ENCODE results near the gene ACVR1C.

ACVR1C gene

GRCh38 chr2:157492189-157492773 is 136.4 kb downstream of the ACVR1C start:
- DNase-seq: peak; percentile 46

DNA sequence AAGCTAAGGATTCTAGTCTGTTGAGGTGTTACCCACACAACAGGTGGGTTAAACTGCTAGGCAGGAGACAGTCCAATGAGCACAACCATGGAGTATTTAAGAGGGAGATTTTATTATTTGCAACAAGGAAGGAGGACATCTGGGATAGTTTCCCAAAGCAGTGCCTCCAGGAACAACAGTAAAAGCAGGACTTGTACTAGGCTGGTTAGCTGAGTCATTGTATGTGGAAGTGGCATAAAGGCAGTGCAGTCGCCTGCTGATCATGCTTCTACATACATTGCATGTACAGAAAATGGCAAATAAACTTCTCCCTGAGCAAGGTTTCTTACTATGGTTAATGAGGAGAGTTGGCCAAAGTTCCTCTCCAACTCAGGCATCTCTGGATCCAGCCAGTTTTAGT is 138.7 kb downstream of the ACVR1C start:
- DNase-seq: no peak

DNA sequence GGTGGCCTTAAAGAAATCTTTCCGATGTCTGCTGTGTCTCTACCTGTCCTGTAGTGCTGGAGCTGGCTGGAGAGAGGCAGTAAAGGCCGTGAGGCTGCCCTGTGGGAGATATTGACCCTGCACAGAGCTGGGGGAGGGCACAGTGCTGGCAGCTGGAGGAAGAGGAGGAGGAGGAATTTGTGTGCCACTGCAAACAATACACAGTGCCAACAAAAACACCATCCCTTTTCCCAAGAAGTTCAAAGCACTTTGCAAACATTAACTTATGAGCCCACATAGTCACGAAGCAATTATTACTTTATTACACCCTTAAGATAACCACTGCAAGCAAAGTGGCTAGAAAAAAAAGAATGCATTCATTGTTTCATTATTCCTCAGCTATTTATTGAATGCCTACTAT is 139.8 kb downstream of the ACVR1C start:
- no peak for DNase-seq

DNA sequence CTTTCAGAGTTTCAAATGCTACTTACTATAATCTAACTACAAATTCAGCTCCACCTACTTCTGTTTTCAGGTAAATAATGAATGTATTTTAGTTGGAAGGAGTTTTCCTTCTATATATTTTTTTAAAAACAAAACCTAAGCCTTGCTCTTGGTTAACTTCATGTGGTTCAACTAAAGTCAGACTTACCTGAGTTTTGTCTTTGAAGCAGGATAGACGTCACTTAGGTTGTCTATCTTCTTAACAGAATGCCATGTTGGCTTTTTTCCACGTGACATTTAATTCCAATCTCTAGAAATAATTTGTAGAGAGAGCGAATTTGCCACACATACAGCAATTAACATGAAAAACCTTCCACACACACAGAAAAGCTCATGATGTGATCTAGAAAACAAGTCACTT is 140.9 kb downstream of the ACVR1C start:
- no peak for DNase-seq

DNA sequence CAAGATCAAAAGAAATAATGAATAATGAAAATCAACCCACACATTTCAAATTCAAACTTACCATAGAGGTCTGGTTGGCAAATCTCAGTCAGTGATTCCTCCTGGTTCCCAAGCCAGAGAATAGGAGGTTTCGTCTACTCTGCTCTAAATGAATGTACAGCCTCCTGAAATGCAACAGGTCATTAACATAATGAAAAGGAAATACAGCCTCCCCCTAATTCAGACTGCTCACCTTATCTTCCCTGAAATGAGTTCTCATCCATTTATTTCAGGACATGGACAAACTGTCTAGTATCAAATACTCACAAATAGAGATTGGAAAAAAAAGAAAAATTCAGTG is 141.4 kb downstream of the ACVR1C start:
- no peak for DNase-seq

DNA sequence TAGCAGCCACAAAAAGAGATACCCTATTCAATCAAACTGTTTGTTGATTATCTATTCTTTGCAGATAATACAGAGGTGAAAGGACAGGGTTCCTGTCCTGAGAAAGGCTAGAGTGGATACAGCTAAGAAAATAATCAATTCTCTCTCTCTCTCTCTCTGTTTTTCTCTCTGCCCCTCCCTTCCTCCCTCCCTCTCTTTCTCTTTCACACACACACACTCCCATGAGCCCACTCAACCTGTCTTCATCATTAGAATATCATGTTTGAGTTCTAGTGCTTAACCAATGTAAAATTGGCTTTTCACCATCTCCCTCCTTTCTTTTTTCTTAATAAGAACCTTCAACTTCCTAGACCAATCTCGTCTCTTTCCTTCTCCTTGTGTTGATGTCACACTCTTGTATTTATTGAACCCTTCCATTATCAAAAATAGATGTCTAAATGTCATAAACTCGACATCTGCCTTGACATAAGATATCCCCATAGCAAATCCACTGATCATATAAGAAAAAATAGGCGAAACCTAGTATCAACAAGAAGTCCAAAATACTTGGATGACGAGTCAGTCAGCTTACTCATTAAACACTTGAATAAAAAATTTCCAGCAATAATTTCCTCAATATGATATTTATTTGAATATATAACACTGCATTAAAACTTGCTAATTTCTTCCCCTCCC is 141.9 kb downstream of the ACVR1C start:
- no peak for DNase-seq

GRCh38 chr2:157480182-157480961 is 148.3 kb downstream of the ACVR1C start:
- no peak for DNase-seq

DNA sequence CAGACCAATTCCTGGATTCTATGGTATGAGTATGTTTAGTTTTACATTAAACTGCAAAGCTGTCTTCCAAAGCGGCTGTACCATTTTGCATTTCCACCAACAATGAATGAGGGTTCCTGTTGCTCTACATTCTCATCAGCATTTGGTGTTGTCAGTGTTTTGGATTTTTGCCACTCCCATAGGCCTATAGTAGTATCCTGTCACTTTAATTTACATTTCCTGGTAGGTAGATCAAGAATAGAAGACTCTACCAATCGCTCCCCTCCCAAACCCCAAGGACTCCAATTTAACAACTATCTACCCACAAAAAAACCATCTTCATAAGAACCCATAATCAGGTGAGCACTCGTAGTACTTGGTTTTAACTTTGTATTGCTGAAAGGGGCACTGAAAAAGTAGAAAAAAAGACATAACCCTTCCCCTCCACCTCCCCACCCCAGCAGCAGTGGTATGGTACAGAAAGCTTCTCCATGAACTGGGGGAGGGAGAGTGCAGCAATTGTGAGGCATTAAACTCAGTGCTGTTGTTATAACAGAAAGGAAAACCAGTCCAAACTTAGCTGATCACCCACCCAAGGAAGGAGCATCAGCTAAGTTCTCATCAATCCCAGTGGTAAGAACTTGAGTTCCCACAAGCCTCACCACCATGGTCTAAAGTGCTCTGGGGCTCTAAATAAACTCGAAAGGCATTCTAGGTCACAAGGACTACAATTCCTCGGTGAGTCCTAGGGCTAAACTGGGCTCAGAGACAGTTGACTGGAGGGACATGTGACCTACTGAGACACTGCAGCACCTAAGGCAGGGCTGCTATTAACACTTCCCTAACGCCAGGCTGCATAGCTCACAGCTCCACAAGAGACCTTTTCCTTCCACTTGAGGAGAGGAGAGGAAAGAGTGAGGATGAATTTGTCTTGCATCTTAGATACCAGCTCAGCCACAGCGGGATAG is 149.3 kb downstream of the ACVR1C start:
- no peak for DNase-seq

DNA sequence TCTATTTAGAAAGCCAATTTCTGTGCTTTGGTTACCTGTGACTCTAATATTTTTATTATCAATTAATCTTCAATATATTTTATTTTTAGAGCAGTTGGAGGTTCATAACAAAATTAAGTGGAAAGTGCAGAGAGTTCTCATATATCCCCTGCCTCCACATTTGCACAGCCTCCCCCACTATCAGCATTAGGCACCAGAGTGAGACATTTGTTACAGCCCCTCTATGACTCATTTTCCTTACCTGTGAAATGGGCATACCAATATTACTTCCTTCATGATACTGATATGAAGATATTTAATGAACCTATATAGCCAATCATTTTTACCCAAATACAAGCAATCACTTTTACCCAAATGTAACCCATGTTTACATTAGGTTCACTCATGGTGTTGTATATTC is 150.7 kb downstream of the ACVR1C start:
- no peak for DNase-seq

DNA sequence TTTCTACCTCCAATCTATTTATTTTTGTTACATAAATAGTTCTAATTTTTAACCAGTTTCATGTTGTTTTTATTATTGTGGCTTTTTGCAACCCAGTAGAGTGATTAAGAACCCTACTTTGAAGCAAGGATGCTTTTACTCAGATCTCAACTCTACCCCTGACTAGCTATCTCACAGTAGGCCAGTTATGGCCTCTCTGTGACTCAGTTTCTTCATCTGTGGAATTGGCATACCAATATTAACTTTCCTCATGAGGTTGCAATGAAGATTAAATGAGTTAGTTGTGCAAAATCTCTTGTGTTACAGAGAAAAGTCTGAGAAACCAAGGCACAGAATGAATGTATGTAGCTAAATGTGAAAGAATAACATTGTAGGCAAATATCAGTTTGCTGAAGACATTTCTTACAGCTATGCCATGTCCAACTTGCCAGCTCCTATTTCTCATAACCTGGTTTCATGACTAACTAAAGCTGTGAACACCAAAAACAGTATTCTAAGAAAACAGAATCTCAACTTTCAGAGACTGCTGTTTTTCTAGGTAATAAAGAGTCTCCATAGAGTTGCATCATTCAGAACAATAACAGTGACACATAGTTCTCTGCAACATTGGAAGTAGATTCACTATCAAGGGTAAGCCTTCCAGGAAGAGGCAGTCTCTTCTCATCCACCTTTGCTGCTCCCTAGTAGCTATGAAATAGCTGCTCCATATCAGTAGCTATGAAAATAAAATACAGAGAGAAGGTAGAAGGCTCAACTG is 151.5 kb downstream of the ACVR1C start:
- no peak for DNase-seq

Measured in T-helper 9 cell (primary cell).